GM18909 (cell line): Measurements from ENCODE around the gene KRTAP10-8.
"Not testable (repeated sequence)": the region's sequence is repeated elsewhere in the genome, so short reads cannot be mapped to it uniquely, and the experiment has no call there.

Experiments
- ATAC-seq: cut with Tn5 transposase; IDR thresholded peaks from one replicate; pipeline ENCODE4 v1.9.1; 2021; ENCODE audit warnings: mild to moderate bottlenecking; ENCODE audit not compliant: unreplicated experiment, poor library complexity

The KRTAP10-8 gene

DNA sequence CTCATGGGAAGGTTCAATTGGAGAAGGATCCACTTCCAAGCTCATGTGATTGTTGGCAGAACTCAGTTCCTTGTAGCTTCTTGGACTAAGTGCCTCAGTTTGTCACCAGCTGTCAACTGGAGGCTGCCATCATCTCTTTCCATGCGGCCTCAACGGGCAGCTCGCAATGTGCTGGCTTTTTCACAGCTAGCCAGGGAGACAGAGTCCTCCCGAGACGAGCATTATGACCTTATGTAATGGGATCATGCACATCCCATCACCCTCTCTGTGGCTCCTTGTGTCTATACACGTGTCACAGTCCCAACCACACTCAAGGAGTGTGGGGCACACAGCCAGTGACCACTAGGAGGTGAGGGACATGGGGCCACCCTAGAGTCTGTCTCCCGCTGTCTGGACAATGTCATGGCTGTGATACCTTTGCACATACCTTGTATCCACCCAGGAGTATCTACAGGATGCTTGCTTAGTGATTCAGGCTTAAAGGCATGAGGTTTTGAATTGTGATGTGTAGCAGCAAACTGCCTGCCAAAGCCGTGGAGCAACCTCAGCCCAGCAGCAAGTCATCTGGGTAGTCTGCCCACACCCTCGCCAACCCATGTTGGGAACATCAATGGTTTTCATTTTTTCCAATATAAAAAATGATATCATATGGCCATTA is 15.7 kb upstream of the KRTAP10-8 start:
- no peak for ATAC-seq

DNA sequence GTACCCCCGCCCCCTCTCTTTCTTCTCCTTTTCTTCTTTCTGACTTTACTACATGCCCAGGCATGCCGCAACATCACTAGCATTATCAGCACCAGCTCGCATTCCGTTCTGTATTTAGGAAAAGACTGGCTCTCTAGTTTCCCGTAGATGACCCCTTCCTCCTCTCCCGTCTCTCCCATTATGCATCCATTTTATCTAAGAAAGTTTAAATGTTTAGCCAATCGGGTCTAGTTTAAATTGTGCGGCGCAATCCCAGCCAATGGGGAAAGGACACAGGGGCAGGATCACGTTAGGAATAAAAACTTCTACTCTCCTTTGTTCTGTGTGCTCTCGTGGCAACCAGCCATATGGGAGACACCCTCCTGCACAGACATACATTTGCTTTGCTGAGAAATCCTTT is 13.8 kb upstream of the KRTAP10-8 start:
- ATAC-seq, result no peak

DNA sequence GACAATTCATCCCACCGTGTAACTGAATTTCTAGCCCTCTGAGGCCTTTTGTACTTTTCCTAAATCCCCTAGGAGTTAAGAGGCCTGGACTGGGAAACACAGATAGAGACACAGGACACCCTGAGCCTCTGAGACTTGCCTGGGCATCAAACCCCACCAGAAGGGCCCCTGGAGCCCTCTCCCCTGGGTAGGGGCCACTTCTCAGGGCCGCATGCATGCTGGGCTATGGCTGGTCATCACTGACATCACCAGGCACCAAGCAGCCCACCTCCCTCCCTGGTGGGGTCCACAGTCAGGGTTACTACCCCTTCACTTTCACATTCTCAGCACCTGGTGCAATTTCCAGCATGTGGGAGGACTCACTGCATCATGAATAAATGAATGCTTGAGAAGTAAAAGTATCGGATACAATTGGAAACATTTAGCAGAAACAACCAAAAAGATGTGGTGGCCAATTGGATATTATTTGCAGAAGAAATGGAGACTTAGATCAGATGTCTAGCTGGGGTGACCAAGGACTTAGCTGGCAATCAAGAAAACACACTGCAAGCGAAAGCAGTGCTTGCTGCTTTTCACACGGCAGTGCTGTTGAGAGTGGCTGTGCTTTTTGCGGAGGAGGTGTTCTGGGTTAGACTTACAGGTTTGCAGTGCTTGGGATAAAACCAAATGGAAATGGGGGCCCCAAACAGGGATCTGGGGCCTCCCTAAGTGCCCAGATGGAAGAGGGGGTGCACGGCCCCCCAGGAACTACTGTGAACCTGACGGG is 12.4 kb upstream of the KRTAP10-8 start:
- no peak for ATAC-seq

DNA sequence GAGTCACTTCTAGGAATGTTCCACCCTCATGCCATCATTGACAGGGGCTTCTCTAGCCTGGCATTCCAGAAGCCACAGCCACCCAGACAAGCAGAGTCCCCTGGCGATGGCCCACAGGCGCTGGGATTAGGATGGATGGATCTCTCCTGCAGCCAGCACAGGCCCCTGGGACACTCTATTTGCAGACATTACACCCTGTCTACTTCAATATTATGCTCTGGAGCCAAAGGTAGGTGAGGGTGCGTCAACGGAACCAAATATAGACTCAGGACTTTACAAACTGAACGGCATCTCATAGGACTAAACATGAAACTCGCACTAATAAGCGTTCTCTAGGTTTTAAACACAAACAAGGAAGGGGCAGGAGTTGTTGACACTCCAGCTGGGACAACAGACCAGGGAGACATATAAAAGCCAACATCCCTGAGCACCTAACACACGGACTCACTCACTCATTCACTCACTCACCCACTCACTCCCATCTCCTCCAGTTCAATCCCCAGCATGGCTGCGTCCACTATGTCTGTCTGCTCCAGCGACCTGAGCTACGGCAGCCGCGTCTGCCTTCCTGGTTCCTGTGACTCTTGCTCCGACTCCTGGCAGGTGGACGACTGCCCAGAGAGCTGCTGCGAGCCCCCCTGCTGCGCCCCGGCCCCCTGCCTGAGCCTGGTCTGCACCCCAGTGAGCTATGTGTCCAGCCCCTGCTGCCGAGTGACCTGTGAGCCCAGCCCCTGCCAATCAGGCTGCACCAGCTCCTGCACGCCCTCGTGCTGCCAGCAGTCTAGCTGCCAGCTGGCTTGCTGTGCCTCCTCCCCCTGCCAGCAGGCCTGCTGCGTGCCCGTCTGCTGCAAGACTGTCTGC is 11.5 kb upstream of the KRTAP10-8 start, which contains the start of gene KRTAP10-7:
Gene KRTAP10-7 (plus strand): TSS at position 480 of the 861 bp plus-strand sequence. CDS start 25 bp downstream, at position 505.
- ATAC-seq, result not testable (repeated sequence)

DNA sequence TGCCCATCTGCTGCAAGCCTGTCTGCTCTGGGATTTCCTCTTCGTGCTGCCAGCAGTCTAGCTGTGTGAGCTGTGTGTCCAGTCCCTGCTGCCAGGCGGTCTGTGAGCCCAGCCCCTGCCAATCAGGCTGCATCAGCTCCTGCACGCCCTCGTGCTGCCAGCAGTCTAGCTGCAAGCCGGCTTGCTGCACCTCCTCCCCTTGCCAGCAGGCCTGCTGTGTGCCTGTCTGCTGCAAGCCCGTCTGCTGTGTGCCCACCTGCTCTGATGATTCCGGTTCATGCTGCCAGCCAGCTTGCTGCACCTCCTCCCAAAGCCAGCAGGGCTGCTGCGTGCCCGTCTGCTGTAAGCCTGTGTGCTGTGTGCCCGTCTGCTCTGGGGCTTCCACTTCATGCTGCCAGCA is 10.8 kb upstream of the KRTAP10-8 start:
- not testable (repeated sequence) for ATAC-seq

DNA sequence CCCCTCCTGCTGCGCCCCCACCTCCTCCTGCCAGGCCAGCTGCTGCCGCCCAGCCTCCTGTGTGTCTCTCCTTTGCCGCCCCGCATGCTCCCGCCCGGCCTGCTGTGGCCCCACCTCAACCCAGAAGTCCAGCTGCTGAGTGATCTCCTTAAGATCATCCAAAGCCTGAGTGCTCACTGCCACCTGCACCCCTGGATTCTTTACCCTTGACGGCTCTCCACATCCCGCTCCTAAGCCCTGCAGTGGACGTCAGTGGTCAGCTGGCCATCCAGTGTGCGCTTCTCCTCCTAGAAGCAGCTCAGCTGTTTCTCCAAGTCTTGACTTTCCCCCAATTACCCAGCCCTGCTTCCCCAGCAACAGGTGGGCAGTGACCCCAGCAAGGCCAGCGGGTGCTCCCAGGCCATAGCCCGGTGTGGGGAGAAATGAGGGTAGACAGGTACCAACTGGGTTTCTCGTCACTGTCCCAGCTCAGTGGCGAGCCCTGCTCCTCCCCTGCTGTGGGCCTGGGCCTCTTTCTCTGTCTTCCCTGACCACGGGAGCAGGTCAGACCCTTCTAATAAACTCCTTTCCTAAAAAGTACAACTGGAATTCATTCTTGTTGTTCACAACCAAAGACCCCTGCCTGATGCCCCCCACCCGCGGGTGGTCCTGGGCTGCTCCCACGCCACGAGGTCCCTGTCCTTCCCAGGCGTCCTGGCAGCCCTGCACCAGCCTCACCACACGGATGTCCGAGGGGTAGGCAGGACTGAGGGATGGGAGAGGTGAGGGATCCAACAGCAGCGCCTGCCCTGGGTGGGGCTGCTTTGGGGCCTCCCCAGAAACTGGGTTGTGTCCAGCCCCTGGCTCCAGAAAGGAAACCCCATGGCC is 10.1 kb upstream of the KRTAP10-8 start:
- ATAC-seq, result no peak

DNA sequence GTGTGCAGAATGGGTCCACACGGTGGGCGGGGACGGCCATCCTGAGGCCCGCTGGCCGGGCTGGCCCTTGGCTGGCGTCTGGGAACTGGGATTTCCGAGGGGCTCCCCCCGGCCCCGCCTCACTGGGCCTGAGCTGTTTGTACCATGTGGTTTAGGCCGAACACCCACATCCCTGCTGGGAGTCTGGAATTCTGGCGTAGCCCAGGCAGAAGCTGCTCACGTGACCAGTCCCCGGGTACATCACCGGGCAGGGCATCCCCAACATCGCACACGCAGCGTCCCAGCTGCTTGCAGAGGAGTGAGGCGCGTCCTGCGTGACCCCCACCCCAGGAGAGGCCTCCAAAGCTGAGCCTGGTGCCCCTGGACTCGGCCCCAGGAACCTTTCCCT is 9.4 kb upstream of the KRTAP10-8 start:
- ATAC-seq, result no peak

DNA sequence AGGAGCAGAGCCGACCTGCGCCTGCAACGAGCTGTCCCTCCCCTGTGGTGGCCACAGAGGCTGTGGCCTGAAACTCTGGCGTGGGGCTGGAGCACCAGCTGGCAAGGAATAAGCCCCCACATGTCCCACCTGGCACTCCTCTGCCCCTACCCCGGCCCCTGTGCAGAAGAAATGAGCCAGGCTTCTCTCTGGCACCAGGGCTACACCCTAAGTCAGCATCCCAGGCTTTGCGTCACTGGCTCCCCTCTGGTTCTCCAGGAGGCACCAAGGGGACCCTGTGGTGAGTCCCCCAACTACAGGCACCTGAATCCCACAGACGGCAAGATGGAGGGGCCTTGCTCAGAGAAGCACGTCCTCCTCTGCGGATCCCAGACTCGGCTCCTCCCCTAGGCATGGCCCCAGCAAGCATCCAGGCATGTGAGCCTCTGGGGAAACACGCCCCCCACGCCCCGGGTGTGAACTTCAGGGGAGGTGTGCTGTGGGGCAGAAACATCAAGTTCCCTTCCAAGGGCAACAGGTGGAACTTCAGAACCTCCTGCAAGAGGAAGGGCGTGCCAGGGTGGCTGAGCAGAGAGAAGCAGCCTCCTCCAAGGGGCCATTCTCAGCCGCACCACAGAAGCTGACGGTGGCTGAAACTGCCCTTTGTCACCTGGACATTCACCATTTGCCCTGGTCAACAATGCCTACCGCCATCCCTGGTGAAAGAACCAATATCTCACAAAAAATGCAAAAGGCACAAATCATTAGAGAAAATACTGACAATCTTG is 8.6 kb upstream of the KRTAP10-8 start:
- ATAC-seq, result no peak

DNA sequence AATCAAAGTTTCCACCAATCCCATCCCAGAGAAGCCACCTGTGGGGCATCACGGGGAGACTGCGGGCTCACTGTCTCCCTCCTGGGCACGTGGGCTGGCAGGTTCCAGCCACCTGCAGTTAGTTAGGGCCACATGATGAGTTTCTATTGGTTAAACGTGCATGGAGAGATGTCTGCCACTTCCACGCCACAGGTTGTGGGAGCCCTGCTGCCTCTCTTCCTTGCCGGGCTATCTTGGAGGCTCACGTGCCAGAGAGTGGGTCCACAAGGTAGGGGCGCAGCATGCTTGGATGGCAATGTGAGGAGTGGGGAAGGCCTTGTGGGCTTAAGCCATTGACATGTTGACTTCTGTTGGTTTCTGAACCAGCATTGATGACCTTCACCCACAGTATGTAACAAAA is 8.0 kb upstream of the KRTAP10-8 start:
- ATAC-seq, result no peak

DNA sequence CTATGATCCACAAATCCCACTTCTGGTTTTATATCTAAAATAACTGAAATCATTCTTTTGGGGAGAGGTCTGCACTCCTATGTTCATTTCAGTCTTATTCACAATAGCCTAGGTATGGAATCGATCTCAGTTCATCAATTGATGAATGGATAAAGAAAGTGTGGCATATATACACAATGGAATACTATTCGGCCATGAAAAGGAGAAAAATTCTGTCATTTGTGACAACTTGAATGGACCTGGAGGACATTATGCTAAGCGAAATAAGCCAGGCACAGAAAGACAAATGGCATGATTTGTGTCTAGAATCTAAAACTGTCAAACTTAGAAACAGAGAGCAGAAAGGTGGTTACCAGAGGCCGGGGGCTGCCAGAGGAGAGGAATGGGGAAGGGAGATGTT is 5.4 kb upstream of the KRTAP10-8 start:
- no peak for ATAC-seq

DNA sequence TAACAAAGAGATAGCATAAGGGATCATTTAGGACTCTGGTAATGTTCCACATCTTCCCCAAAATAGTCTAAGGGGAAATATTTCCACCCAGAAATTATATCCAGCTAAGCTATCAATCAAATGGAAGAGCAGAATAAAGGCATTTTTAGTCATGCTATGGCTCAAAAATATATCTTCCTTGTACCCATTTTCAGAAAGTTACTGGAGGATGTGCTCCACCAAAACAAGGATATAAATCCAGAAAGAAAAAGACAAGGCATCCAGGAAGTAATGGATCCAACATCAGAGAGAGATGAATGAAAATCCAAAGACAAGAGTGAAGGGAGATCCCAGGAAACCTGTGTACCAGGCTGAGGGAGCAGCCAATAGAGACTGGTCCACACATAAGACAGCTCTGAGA is 2.7 kb upstream of the KRTAP10-8 start:
- no peak for ATAC-seq

DNA sequence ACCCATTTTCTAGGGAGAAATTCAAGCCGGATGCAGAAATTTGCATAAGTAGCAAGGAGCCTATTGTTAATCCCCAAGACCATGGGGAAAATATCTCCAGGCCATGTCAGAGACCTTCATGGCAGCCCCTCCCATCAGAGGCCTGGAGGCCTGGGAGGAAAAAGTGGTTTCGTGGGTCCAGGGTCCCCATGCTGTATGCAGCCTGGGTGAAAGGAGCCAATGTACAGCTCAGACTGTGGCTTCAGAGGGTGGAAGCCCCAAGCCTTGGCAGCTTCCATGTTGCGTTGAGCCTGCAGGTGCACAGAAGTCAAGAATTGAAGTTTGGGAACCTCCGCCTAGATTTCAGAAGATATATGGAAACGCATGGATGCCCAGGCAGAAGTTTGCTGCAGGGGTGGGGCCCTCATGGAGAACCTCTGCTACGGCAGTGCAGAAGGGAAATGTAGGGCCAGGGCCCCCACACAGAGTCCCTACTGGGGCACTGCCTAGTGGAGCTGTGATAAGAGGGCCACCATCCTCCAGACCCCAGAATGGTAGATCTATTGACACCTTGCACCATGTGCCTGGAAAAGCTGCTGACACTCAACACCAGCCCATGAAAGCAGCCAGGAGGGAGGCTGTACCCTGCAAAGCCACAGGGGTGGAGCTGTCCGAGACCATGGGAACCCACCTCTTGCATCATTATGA is 1.6 kb upstream of the KRTAP10-8 start:
- ATAC-seq, result not testable (repeated sequence)

DNA sequence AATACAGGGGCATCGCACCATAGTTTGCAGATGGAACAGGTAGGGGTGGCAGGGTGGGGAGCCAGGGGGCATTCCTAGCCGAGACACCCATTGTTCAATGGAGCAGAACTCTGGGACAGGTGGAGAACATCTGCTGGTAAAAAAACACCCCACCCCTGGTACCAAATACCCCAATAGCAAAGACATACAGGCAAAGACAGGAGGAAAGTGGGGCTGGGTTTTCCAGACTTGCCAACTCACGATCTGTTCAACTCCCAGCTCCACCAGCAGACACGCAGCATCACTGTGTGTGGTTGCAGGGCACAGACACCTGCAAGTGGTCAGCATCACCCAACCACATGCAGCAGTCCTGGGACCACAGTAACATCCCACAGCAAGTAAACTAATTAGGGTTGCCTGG is 328 bp upstream of the KRTAP10-8 start:
- ATAC-seq, result no peak

DNA sequence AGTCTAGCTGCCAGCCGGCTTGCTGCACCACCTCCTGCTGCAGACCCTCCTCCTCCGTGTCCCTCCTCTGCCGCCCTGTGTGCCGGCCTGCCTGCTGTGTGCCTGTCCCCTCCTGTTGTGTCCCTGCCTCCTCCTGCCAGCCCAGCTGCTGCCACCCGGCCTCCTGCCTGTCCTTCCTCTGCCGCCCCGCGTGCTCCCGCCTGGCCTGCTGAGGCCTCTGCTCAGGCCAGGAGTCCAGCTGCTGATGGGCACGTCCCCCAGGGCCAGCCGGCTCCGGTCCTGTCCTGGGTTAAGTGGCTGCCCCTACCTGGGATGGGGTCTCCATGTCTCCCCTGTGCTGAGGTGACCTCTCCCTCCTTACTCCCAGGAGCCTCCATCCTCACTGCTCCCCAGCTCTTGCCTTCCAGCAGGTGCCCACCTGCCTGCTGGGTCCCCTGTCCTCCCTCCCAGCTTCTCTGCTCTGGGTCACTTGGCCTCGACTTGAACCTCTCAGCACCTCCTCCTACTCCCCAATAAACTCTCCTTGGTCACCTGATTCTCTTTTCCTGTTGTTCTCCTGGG is 870 bp downstream of the KRTAP10-8 start:
- no peak for ATAC-seq

DNA sequence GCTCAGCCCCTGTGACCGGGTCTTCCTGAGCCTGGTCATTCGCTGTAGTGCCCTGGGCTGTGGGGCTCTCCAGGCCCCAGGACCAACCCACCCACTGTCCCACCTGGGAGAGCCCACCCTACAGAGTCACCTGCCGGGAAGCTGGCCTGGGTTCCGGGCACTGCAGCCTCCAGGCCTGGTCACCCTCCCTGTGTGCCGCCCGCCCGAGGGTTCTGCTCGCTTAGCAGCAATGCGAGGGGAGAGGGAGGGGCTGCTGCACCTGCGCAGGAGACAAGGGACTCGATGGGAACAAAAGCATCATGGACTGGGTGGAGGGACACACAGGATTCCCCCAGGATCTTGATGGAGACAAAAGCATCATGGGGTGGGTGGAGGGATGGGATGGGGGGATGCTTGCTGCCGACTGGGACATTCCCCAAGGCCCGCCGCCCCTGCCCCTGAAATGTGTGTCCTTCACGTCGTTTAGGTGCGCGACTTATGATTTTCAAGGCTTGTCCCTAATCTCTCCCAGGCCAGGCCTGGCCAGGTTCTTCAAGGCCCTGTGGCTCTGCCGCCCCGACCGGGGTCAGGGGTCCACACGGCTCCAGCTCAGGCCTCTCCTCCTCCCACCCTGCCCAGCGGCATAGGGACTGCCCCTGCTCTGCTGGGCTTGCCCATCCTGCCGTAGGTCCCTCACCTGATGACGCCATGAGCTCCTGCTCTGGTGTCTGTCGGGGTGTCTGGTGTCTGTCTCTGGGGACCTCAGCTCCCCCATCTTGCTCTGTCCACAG is 1.7 kb downstream of the KRTAP10-8 start:
- ATAC-seq, result no peak

DNA sequence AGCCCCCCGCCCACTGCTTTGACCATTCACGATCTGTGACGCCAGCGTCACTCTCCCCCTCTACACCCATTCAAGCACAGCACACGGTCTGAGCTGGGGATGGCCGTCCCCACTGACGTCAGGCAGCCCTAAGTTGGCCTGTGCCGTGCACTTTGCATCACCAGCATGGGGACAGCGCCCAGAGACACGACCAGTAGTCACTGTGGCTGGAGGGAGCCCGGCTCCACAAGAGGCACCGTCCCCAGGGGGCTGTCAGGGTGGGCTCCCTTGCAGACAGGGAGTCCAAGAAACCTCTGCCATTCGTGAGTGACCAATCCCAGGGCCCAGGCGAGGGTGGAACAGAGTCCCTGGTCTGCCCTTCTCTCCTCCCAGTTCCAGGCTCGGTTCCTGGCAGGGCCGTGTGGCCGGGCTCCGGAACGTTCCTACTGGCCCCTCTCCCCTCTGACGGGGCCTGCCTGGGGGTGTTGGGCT is 2.3 kb downstream of the KRTAP10-8 start:
- ATAC-seq, result no peak

DNA sequence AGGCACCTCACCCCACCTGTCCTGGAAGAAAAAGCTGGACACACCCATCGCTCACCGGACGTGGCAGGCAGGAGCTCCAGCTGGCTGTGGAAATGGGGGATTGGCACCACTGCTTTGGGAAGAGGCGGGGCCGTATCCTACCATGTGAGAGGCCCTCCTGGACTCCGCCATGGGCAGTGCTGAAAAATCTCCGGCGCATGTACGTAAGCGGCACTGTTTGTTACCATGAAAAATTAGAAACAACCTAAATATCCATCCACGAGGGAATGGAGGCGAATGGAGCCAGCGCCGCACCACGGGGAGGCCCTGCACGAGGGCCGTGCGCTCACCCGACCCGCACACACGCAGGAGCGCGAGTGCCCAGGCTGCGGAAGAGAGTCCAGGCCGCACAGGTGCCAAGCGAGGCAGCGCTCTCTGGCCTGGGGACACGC is 3.1 kb downstream of the KRTAP10-8 start:
- no peak for ATAC-seq

DNA sequence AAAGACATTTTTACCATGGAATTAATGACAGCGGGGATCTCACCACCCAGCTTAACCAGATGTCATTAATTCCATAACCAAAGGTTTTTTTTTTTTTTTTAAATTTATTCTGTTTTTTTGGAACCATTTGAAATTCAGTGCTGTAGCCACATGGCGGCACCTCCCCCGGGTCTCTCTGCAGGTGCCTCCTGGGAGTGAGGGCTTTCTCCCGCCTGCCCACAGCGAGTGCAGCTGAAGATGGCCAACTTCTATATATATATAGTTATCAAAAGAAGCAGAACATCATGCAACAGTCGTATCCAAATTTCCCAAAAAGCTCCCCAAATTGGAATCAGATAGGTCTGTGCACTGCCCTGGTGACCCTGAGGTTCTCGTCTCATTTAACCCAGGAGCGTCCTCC is 3.6 kb downstream of the KRTAP10-8 start:
- ATAC-seq, result no peak
